ENCODE measurements around the gene CAMK2B.

Gene CAMK2B

DNA sequence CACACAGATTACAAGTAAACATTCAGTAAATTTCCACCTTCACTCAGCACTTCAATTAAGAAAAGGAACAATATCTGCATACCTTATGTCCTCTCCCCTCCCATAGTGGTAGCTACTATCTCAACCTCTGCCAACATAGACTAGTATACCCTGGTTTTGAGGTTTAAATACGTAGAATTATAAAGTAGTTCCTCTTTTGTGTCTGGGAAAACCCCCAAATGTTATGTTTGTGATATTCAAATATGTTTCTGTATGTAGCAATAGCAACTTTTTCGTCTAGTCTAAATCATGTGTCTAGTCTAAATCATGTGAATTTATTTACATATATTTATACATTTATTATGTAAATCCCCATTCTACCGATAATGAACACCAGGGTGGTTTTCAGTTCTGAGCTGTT, 13.2 kb upstream of the CAMK2B start:
- no peak overlapping the region for H3K27ac ChIP-seq
- TF ChIP-seq, protein P1, sequence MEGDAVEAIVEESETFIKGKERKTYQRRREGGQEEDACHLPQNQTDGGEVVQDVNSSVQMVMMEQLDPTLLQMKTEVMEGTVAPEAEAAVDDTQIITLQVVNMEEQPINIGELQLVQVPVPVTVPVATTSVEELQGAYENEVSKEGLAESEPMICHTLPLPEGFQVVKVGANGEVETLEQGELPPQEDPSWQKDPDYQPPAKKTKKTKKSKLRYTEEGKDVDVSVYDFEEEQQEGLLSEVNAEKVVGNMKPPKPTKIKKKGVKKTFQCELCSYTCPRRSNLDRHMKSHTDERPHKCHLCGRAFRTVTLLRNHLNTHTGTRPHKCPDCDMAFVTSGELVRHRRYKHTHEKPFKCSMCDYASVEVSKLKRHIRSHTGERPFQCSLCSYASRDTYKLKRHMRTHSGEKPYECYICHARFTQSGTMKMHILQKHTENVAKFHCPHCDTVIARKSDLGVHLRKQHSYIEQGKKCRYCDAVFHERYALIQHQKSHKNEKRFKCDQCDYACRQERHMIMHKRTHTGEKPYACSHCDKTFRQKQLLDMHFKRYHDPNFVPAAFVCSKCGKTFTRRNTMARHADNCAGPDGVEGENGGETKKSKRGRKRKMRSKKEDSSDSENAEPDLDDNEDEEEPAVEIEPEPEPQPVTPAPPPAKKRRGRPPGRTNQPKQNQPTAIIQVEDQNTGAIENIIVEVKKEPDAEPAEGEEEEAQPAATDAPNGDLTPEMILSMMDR (conservative IDR thresholded peaks at IDR 0.05): no peak
- TF ChIP-seq ZFX (IDR thresholded peaks at IDR 0.05): no peak

DNA sequence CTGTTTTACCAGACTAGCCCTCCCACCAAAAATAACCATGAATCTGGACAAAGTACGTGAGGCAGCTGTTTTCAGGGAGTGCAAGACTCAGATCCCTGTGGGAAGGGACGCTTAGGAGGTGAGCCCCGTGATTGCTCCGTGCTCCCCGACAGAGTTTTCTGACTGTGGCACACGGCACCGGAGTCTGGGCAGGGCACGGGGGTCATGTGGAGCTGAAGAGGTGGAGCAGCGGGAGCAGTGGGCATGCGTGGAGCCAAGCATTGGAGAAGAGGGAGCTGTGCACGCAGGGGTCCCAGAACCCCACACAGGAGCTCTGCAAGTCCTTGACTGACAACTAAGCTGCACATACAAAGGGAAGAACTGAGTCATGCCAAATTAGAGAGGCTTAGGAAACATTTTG, 11.1 kb upstream of the CAMK2B start:
- TF ChIP-seq ZFX (IDR thresholded peaks at IDR 0.05): no peak
- TF ChIP-seq, protein P1 (conservative IDR thresholded peaks at IDR 0.05): no peak

DNA sequence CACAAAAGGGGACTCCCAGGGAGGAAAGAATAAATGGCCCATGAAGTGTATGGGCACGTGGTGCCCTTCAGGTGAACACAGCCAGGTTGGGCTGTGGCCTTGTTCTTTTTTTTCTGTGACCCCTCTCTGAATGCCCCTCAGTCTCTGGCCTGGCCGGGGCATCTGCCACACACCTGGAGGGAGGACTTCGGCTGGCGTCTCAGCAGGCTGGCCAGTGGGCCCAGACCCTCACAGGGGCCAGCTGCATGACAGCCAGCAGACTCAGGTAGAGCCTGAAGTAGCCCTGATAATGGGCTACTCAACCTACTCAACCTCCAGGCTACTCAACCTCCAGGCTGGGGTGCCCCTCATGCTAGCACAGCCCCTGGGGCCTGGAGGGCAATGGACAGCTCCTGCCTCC, 9.8 kb upstream of the CAMK2B start:
- TF ChIP-seq, protein P1 (conservative IDR thresholded peaks at IDR 0.05): no peak
- TF ChIP-seq ZFX (IDR thresholded peaks at IDR 0.05): no peak
- H3K27ac ChIP-seq: no peak overlapping the region

More for the DNA sequence above, 11.1 kb upstream of the CAMK2B start:
- H3K27ac ChIP-seq: no peak overlapping the region

DNA sequence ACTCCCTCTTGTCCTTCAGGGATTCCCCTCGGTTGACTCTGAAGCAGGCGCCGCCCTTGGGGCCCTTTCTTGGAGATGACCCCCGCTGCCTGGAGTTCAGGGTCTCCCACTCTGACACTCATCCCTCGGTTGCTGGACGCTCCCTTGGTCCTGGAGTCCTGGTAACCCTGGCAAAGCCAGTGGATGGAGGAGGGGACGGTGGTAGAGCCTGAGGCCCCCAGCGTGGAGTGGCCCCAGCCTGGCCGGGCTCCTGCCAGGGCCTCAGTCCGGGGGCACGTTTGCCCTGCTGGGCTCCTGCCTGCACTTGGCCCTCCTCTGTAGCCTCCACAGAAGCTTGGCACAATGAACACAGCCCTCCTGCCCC, 9.3 kb upstream of the CAMK2B start:
- TF ChIP-seq ZFX (IDR thresholded peaks at IDR 0.05): no peak
- H3K27ac ChIP-seq: no peak overlapping the region

DNA sequence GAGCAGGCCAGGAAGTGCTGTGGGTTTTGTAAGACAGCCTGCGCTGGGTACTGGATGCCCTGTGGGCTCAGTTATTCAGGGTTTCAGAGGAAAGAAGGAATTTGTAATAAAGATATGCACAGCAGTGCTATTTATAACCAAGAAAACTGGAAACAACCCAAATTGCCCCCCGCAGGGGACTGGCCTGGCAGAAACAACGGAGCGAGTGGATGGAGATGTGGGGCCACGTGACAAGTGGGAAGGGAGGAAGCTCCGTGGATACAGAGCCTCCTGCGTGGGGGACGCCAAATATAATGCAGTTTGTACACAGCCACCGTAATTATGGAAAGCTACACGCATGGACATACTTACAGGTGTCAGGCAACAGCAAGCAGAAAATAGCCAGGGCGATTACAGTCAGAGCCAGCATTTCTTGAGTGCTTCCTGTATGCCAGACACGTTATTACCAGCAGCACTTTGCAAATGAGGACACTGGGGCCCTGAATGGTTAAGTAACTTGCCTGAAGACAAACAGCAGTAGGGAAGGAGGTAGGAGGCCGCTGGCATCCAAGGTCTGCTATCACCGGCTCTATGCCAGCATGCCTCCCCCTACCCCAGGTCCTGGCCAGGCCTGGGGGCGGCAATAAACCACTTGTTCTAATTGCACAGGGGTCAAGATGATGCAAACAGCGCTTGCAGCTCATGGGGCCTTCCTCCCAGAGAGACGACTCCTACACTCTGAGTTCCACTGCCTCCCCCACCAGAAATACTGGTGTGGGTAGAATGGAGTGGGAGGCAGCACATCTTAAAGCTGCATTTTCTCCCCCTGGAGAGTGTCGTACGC, 8.7 kb upstream of the CAMK2B start:
- no peak overlapping the region for H3K27ac ChIP-seq
- TF ChIP-seq, protein P1 (conservative IDR thresholded peaks at IDR 0.05): no peak

DNA sequence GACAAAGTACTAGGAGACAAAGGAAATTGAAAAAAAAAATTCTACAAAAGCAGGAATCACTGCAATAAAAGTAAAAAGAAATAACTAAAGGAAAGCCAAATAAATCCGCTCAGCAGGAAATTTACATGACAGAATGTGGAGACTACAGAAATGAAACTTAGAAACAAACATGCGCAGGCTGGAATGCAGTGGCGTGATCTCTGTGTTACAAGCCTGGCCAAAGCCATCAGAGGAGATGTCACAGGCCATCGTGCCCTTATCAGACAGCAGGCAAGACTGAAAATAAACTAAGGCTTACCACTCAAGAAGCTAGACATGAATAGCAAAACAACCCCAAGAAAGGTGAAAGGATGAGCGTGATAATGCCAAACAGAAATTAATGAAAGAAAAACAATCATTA, 6.3 kb upstream of the CAMK2B start:
- H3K27ac ChIP-seq: no peak overlapping the region
- no peak for TF ChIP-seq ZFX (IDR thresholded peaks at IDR 0.05)

DNA sequence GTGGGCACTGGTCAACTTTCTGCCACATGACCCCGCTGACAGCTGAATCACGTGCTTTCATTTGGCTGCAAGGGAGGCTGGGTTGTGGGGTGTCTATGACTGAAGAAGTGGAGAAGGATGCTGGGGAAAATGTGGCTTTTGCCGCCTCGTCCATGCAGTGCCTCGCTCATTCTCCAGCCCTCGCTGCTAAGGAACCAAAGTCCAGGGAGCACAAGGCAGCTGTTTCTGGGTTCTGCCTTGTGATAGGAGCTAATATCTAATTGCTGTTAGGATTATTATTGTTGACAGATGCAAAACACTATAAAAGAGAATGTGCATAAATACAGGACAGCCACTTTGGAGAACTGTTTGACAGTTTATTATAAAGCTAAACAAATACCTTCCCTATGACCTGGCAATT, 4.9 kb upstream of the CAMK2B start:
- no peak for TF ChIP-seq ZFX (IDR thresholded peaks at IDR 0.05)
- TF ChIP-seq, protein P1 (conservative IDR thresholded peaks at IDR 0.05): no peak

DNA sequence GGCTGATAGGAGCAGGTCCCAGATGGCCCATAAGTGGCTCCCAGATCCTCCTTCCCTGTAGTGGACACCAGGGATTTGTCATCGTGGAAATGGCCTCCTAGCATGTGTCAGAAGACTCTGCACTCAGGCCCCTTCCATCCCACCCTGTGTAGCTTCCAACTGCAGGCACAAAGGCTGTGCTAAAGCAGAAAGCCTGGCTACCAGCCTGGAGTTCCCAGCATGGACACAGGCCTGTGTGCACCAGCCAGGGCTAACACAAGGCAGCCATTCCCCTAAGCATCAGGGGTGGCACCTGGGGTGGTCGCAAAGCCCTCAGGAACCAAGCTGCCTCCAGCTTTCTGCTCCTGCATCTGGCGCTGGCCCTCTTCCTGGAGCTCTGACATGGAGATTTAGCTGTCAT, 4.5 kb upstream of the CAMK2B start:
- TF ChIP-seq ZFX (IDR thresholded peaks at IDR 0.05): no peak
- TF ChIP-seq, protein P1 (conservative IDR thresholded peaks at IDR 0.05): no peak
- no peak overlapping the region for H3K27ac ChIP-seq

More for the DNA sequence above, 4.9 kb upstream of the CAMK2B start:
- H3K27ac ChIP-seq: no peak overlapping the region
